Keratinocyte (primary cell): Measurements from ENCODE around the gene LRFN3. TPM values are rescaled to one million over a fixed set of nuclear protein-coding genes. Genes with fewer than 3 reads are reported as not detected.

Source experiments
- DNase-seq: peaks from one replicate; pipeline ENCODE4 v3.0.0-alpha.2; 2011; ENCODE audit warnings: low read depth, missing footprints, low spot score
- FAIRE-seq: peaks from 2 replicates; lab custom pipeline; 2011; peaks lifted over from hg19 to GRCh38; lab: Jason Lieb, UNC
- H2AFZ ChIP-seq: 2 replicates; pipeline ENCODE4 v1.6.0; 2012; ENCODE audit warnings: low read length, control low read depth, inconsistent platforms; ENCODE audit not compliant: control insufficient read depth
- H3K27ac ChIP-seq: 2 replicates; pipeline ENCODE4 v1.5.1; 2011; ENCODE audit warnings: low read length; ENCODE audit not compliant: control insufficient read depth, insufficient read depth
- H3K27me3 ChIP-seq: 3 replicates; pipeline ENCODE4 v1.6.0; 2011; ENCODE audit warnings: low read length; ENCODE audit not compliant: control insufficient read depth, insufficient read depth; ENCODE audit errors: extremely low read depth
- H3K36me3 ChIP-seq, 2 experiments: 2 replicates in 1 of 2; 3 replicates in 1 of 2; pipeline ENCODE4 v1.5.1; 2011; ENCODE audit warnings: low read length in 2 of 2, mild to moderate bottlenecking in 1 of 2; ENCODE audit not compliant: control insufficient read depth in 2 of 2, insufficient read depth in 2 of 2; ENCODE audit errors: extremely low read depth in 1 of 2
- H3K4me1 ChIP-seq: 3 replicates; pipeline ENCODE4 v1.5.1; 2011; ENCODE audit warnings: low read length; ENCODE audit not compliant: control insufficient read depth, insufficient read depth; ENCODE audit errors: extremely low read depth
- H3K4me2 ChIP-seq: 3 replicates; pipeline ENCODE4 v1.6.0; 2011; ENCODE audit warnings: low read depth, low read length; ENCODE audit not compliant: control insufficient read depth, insufficient read depth; ENCODE audit errors: extremely low read depth
- H3K4me3 ChIP-seq, 3 experiments: fragments of 200-600 bp in 1 of 3; sonication (generic) in 1 of 3; 2 replicates in 2 of 3; 3 replicates in 1 of 3; pipeline ENCODE4 v1.5.1; 2011 to 2016; ENCODE audit warnings: low read length in 3 of 3, mild to moderate bottlenecking in 3 of 3, control low read depth in 2 of 3, inconsistent platforms in 1 of 3, low read depth in 1 of 3, mixed read lengths in 1 of 3, mixed run types in 1 of 3, moderate library complexity in 1 of 3; ENCODE audit not compliant: control insufficient read depth in 2 of 3, insufficient read depth in 2 of 3; ENCODE audit errors: extremely low read depth in 1 of 3
- H3K79me2 ChIP-seq: 2 replicates; pipeline ENCODE4 v1.6.0; 2012; ENCODE audit warnings: low read length; ENCODE audit not compliant: control insufficient read depth, insufficient read depth
- H3K9ac ChIP-seq: 3 replicates; pipeline ENCODE4 v1.6.0; 2011; ENCODE audit warnings: low read length; ENCODE audit not compliant: control insufficient read depth, insufficient read depth; ENCODE audit errors: extremely low read depth
- H3K9me1 ChIP-seq: 3 replicates; pipeline ENCODE4 v1.6.0; 2011; ENCODE audit warnings: low read length; ENCODE audit not compliant: control insufficient read depth, insufficient read depth; ENCODE audit errors: extremely low read depth
- H3K9me3 ChIP-seq: 2 replicates; pipeline ENCODE4 v1.5.1; 2012; ENCODE audit warnings: low read depth, low read length; ENCODE audit not compliant: control insufficient read depth
- H4K20me1 ChIP-seq: 3 replicates; pipeline ENCODE4 v1.6.0; 2011; ENCODE audit warnings: low read length; ENCODE audit not compliant: control insufficient read depth, insufficient read depth; ENCODE audit errors: extremely low read depth
- EZH2 ChIP-seq: IDR thresholded peaks from one replicate; pipeline ENCODE4 v1.6.1; 2012; ENCODE audit warnings: inconsistent platforms, mild to moderate bottlenecking, low read length, moderate library complexity
- dilution Hi-C: fragments of 300-500 bp; cut with MboI; formaldehyde crosslinking; loops from one replicate; pipeline ENCODE4 v1.7.0; 2020; ENCODE audit warnings: low sequenced_read_pairs; ENCODE audit not compliant: extremely low pct_ligation_motif_present
- polyA plus RNA-seq, 5 experiments: library from polyadenylated mRNA; depleted of rRNA in 3 of 5; stranded (reverse) in 3 of 5; stranded (forward) in 1 of 5; unstranded in 1 of 5; fragments of >200 nt; gene quantifications; 1 replicate in 1 of 5; 2 replicates in 3 of 5; 3 replicates in 1 of 5; pipeline versions ENCODE4 v1.2.1 to v1.2.3, GENCODE V29; 2011 to 2012; ENCODE audit warnings: missing spikeins in 2 of 5, low read depth in 1 of 5, low replicate concordance in 1 of 5
- TF ChIP-seq, protein P1 (sequence below), 3 experiments: IDR thresholded peaks in 1 of 3; conservative IDR thresholded peaks in 1 of 3; optimal IDR thresholded peaks in 1 of 3; 2 replicates in 2 of 3; 3 replicates in 1 of 3; pipeline versions ENCODE3 to v1.5.1; 2011; ENCODE audit warnings: low read length in 3 of 3, mild to moderate bottlenecking in 3 of 3, moderate library complexity in 2 of 3, control low read depth in 1 of 3, inconsistent platforms in 1 of 3; ENCODE audit not compliant: insufficient read depth in 2 of 3; ENCODE audit errors: extremely low read depth in 1 of 3

Gene LRFN3
- polyA plus RNA-seq, 1 donor (not counting 4 experiments of a cell fraction or from before 2014, with no cell fraction given), result 0.73 TPM

DNA sequence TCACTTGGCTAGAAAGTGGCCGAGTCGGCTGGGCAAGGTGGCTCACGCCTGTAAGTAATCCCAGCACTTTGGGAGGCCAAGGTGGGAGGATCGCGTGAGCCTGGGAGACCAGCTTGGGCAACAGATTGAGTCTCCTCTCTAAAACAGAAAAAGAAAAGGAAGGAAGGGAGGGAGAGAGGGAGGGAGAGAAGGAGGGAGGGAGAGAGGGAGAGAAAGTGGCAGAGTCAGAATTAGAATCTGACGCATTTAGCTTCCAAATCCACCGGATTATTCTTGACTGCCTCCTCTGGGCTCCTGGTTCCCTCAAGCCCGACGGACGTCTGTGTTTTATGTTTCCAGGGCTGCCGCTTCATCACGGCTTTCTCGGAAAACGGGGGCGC is 22.5 kb downstream of the LRFN3 start:
- no peak overlapping the region for H2AFZ ChIP-seq
- FAIRE-seq (no peak), DNase-seq (no peak)
- peaks cover 33% of the 10 kb centered on the region for H3K27me3 ChIP-seq
- H3K4me3 ChIP-seq, result no peak overlapping the region
- dilution Hi-C loops, result no loop called here
- H3K79me2 ChIP-seq, result no peaks in the 10 kb centered on the region
- H3K9me1 ChIP-seq, result no peaks in the 10 kb centered on the region
- H3K4me1 ChIP-seq, result no peaks in the 10 kb centered on the region
- H3K9ac ChIP-seq, result no peak overlapping the region
- no peak overlapping the region for H3K4me2 ChIP-seq
- H3K36me3 ChIP-seq, result no peaks in the 10 kb centered on the region
- no peaks in the 10 kb centered on the region for H3K9me3 ChIP-seq
- TF ChIP-seq, protein P1, sequence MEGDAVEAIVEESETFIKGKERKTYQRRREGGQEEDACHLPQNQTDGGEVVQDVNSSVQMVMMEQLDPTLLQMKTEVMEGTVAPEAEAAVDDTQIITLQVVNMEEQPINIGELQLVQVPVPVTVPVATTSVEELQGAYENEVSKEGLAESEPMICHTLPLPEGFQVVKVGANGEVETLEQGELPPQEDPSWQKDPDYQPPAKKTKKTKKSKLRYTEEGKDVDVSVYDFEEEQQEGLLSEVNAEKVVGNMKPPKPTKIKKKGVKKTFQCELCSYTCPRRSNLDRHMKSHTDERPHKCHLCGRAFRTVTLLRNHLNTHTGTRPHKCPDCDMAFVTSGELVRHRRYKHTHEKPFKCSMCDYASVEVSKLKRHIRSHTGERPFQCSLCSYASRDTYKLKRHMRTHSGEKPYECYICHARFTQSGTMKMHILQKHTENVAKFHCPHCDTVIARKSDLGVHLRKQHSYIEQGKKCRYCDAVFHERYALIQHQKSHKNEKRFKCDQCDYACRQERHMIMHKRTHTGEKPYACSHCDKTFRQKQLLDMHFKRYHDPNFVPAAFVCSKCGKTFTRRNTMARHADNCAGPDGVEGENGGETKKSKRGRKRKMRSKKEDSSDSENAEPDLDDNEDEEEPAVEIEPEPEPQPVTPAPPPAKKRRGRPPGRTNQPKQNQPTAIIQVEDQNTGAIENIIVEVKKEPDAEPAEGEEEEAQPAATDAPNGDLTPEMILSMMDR (optimal IDR thresholded peaks at IDR 0.05 in 1 of 3, IDR thresholded peaks at IDR 0.05 in 1 of 3, conservative IDR thresholded peaks at IDR 0.05 in 1 of 3; ENCODE audit: extremely low read depth in 1 of 3, insufficient read depth in 2 of 3, low read length in 3 of 3), result no peak
- TF ChIP-seq EZH2, result no peak
- no peak overlapping the region for H3K27ac ChIP-seq
- peaks cover 4% of the 10 kb centered on the region for H4K20me1 ChIP-seq

DNA sequence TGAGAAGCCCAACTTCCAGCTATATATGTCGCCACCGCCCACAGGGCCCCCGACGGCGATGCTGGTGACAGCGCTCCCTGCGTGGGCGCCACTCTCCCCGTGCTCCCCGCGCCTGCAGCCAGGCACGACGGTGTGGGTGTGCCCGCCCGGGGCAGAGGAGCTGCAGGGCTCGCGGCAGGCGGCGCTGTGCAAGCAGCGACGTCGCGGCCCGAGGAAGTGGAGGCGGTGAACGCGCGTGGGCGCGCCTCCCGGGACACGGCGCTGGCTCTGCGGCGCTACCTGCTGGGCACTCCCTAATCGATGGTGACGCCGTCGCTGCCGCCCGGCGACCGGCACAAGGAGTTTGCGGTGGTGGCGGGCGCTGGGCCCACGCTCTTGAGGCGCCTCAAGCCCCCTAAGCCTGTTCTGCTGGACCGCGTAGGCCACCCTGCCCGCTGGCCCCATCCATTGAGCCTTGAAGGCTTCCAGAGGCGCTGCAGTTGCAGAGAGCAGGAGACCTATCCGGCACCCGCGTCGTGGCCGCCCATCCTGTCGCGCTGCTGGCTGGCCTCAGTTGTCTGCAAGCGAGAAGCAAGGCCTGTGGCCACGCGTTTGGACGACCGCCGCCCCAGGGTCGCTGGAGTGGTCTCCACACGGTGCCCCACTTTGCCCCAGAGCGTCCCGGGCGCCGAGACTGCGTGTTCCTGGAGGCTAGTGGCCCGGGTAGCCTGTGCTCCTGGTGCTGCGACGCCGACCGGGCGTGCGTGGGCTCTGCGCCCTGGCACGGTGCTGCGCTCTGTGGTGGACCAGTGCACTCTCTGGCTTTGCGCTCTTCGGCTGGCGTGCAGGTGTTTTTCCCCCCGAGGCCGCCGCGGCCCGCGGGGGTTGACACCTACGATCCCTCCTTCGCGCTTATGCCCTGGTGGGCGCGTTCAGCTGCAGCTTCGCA is 23.1 kb downstream of the LRFN3 start:
- dilution Hi-C loops, result no loop called here
- H3K27me3 ChIP-seq, result peaks cover 33% of the 10 kb centered on the region
- no peak overlapping the region for H3K27ac ChIP-seq
- TF ChIP-seq, protein P1 (optimal IDR thresholded peaks at IDR 0.05 in 1 of 3, IDR thresholded peaks at IDR 0.05 in 1 of 3, conservative IDR thresholded peaks at IDR 0.05 in 1 of 3; ENCODE audit: extremely low read depth in 1 of 3, insufficient read depth in 2 of 3, low read length in 3 of 3), result peak in 2 of 3 experiments; percentile 34 to 51
- peak; percentile 62 for TF ChIP-seq EZH2
- H3K4me1 ChIP-seq, result no peaks in the 10 kb centered on the region
- H3K36me3 ChIP-seq, result no peaks in the 10 kb centered on the region
- FAIRE-seq (no peak), DNase-seq (no peak)
- no peaks in the 10 kb centered on the region for H3K9me1 ChIP-seq
- no peak overlapping the region for H3K4me3 ChIP-seq
- no peaks in the 10 kb centered on the region for H3K79me2 ChIP-seq
- H2AFZ ChIP-seq, result no peak overlapping the region
- no peak overlapping the region for H3K9ac ChIP-seq
- H3K4me2 ChIP-seq, result no peak overlapping the region
- H4K20me1 ChIP-seq, result peaks cover 4% of the 10 kb centered on the region
- H3K9me3 ChIP-seq, result no peaks in the 10 kb centered on the region
